Gastroesophageal sphincter (tissue), 2 donors: Measurements from ENCODE around the gene SLC25A45.

Experiments
- POLR2A ChIP-seq, 2 donors: fragments of 450-650 bp; IDR thresholded peaks; one replicate each; pipeline ENCODE4 v1.6.1; 2017; ENCODE audit warnings: antibody characterized with exemption in 2 of 2, mild to moderate bottlenecking in 2 of 2, moderate library complexity in 1 of 2
- POLR2AphosphoS5 ChIP-seq: sonication (generic); formaldehyde crosslinking; IDR thresholded peaks from one replicate; pipeline ENCODE4 v1.6.1; 2017; ENCODE audit warnings: antibody characterized with exemption

- TF ChIP-seq POLR2AphosphoS5 = no peak
- TF ChIP-seq POLR2A (IDR thresholded peaks at IDR 0.05) = no peak
These were observed 26.6 kb downstream of the SLC25A45 start for GRCh38 chr11:65355776-65356393.
